Neural progenitor cell (in vitro differentiated cells): ENCODE measurements around the gene PTGDR2. TPM values are rescaled to one million over a fixed set of nuclear protein-coding genes. Genes with fewer than 3 reads are reported as not detected.

Source experiments
- DNase-seq: peaks from one replicate; pipeline ENCODE4 v3.0.0-alpha.2; 2016; ENCODE audit warnings: low spot score
- H2AFZ ChIP-seq: fragments of 200-600 bp; sonication (generic); replicated peaks from 2 replicates; pipeline ENCODE4 v1.6.1; 2016; ENCODE audit warnings: antibody characterized with exemption
- H3F3A ChIP-seq: fragments of 200-600 bp; sonication (generic); 2 replicates; pipeline ENCODE4 v1.6.1; 2016; ENCODE audit warnings: antibody characterized with exemption, low read depth
- H3K27ac ChIP-seq: fragments of 200-600 bp; sonication (generic); 2 replicates; pipeline ENCODE4 v1.5.1; 2016; ENCODE audit warnings: mild to moderate bottlenecking
- H3K27me3 ChIP-seq: fragments of 200-600 bp; sonication (generic); 2 replicates; pipeline ENCODE4 v1.6.1; 2016; ENCODE audit warnings: mild to moderate bottlenecking, moderate library complexity
- H3K36me3 ChIP-seq: fragments of 200-600 bp; sonication (generic); 2 replicates; pipeline ENCODE4 v1.5.1; 2016
- H3K4me1 ChIP-seq: fragments of 200-600 bp; sonication (generic); 2 replicates; pipeline ENCODE4 v1.6.1; 2016; ENCODE audit warnings: mixed run types
- H3K4me2 ChIP-seq: fragments of 200-600 bp; sonication (generic); 2 replicates; pipeline ENCODE4 v1.6.1; 2016
- H3K4me3 ChIP-seq: fragments of 200-600 bp; sonication (generic); 2 replicates; pipeline ENCODE4 v1.5.1; 2016
- H3K79me2 ChIP-seq: fragments of 200-600 bp; sonication (generic); 2 replicates; pipeline ENCODE4 v1.6.1; 2016; ENCODE audit warnings: low read depth
- H3K9ac ChIP-seq: fragments of 200-600 bp; sonication (generic); 2 replicates; pipeline ENCODE4 v1.6.1; 2016
- H3K9me3 ChIP-seq: fragments of 200-600 bp; sonication (generic); 2 replicates; pipeline ENCODE4 v1.5.1; 2016; ENCODE audit warnings: low read depth
- H4K20me1 ChIP-seq: fragments of 200-600 bp; sonication (generic); 2 replicates; pipeline ENCODE4 v1.6.1; 2016; ENCODE audit warnings: low read depth
- H3K27ac Mint-ChIP-seq: 3 replicates; pipeline ENCODE4 v1.8.0; 2021; ENCODE audit warnings: mixed read lengths
- H3K27me3 Mint-ChIP-seq: 2 replicates; pipeline ENCODE4 v1.8.0; 2022; ENCODE audit warnings: low read depth, mild to moderate bottlenecking, inconsistent platforms, moderate library complexity, mixed read lengths; ENCODE audit not compliant: insufficient read depth
- H3K36me3 Mint-ChIP-seq: 3 replicates; pipeline ENCODE4 v1.8.0; 2021; ENCODE audit warnings: mixed read lengths
- H3K4me1 Mint-ChIP-seq: 3 replicates; pipeline ENCODE4 v1.8.0; 2021; ENCODE audit warnings: mixed read lengths
- H3K4me3 Mint-ChIP-seq: 3 replicates; pipeline ENCODE4 v1.8.0; 2021; ENCODE audit warnings: mild to moderate bottlenecking, moderate library complexity, mixed read lengths
- H3K9me3 Mint-ChIP-seq: 3 replicates; pipeline ENCODE4 v1.8.0; 2020; ENCODE audit warnings: mixed read lengths
- CTCF ChIP-seq: fragments of 200-600 bp; sonication (generic); IDR thresholded peaks from 2 replicates; pipeline ENCODE4 v1.5.1; 2017; ENCODE audit warnings: antibody characterized with exemption, mild to moderate bottlenecking
- EZH2 ChIP-seq: fragments of 200-600 bp; sonication (generic); IDR thresholded peaks from 2 replicates; pipeline ENCODE4 v1.6.1; 2017; ENCODE audit warnings: antibody characterized with exemption, mild to moderate bottlenecking, moderate library complexity
- EZH2phosphoT487 ChIP-seq: fragments of 200-600 bp; sonication (generic); IDR thresholded peaks from 2 replicates; pipeline ENCODE4 v1.6.1; 2017; ENCODE audit warnings: antibody characterized with exemption
- total RNA-seq: library from RNA; depleted of rRNA; stranded (reverse); fragments of >200 nt; gene quantifications from 2 replicates; pipeline ENCODE4 v1.2.3, GENCODE V29; 2015; ENCODE audit warnings: low replicate concordance

Gene PTGDR2
- total RNA-seq, 1 donor from 2014 or later: not detected

- DNase-seq: no peak
Measured at GRCh38 chr11:60872124-60872960, 16.6 kb upstream of the PTGDR2 start.

GRCh38 chr11:60871378-60872061 is 15.8 kb upstream of the PTGDR2 start:
- no peaks in the 10 kb centered on the region for H3K9me3 Mint-ChIP-seq
- no peak overlapping the region for H3K27ac ChIP-seq
- H3K27me3 ChIP-seq: no peaks in the 10 kb centered on the region
- H3K36me3 Mint-ChIP-seq: no peaks in the 10 kb centered on the region
- H3K4me3 Mint-ChIP-seq: no peak overlapping the region
- H3K4me1 Mint-ChIP-seq: peaks cover 6% of the 10 kb centered on the region
- H2AFZ ChIP-seq: no peak overlapping the region
- H3K36me3 ChIP-seq: no peaks in the 10 kb centered on the region
- no peaks in the 10 kb centered on the region for H3K9me3 ChIP-seq
- H3F3A ChIP-seq: no peaks in the 10 kb centered on the region
- H3K4me2 ChIP-seq: no peak overlapping the region
- TF ChIP-seq EZH2 (no peak), CTCF (no peak), EZH2phosphoT487 (no peak)
- no peak overlapping the region for H3K27ac Mint-ChIP-seq
- H3K4me3 ChIP-seq: no peak overlapping the region
- H3K79me2 ChIP-seq: no peaks in the 10 kb centered on the region
- DNase-seq: no peak
- peaks cover 4% of the 10 kb centered on the region for H3K27me3 Mint-ChIP-seq
- no peaks in the 10 kb centered on the region for H3K4me1 ChIP-seq
- H4K20me1 ChIP-seq: no peaks in the 10 kb centered on the region
- H3K9ac ChIP-seq: no peak overlapping the region

More at GRCh38 chr11:60872124-60872960, 16.6 kb upstream of the PTGDR2 start:
- Histone ChIP-seq H3K27me3 (no peaks in the 10 kb centered on the region), H3K4me1 (no peaks in the 10 kb centered on the region), H2AFZ (no peak overlapping the region), H3K36me3 (no peaks in the 10 kb centered on the region), H3K9me3 (no peaks in the 10 kb centered on the region), H4K20me1 (no peaks in the 10 kb centered on the region), H3K27ac (no peak overlapping the region), H3K9ac (no peak overlapping the region), H3K4me2 (no peak overlapping the region), H3K4me3 (no peak overlapping the region), H3F3A (no peaks in the 10 kb centered on the region), H3K79me2 (no peaks in the 10 kb centered on the region)
- no peak for TF ChIP-seq EZH2
- TF ChIP-seq EZH2phosphoT487: no peak
- TF ChIP-seq CTCF: no peak
- Mint-ChIP-seq H3K4me3 (no peak overlapping the region), H3K27me3 (peaks cover 4% of the 10 kb centered on the region), H3K36me3 (no peaks in the 10 kb centered on the region), H3K9me3 (no peaks in the 10 kb centered on the region), H3K27ac (no peak overlapping the region), H3K4me1 (peaks cover 6% of the 10 kb centered on the region)

GRCh38 chr11:60870733-60871377 is 15.1 kb upstream of the PTGDR2 start:
- H3K27me3 ChIP-seq: no peaks in the 10 kb centered on the region
- no peak overlapping the region for H3K4me2 ChIP-seq
- H3K79me2 ChIP-seq: no peaks in the 10 kb centered on the region
- Mint-ChIP-seq H3K27me3 (peaks cover 4% of the 10 kb centered on the region), H3K4me1 (peaks cover 6% of the 10 kb centered on the region), H3K4me3 (no peak overlapping the region), H3K9me3 (no peaks in the 10 kb centered on the region), H3K27ac (no peak overlapping the region), H3K36me3 (no peaks in the 10 kb centered on the region)
- no peaks in the 10 kb centered on the region for H3K4me1 ChIP-seq
- H3K36me3 ChIP-seq: no peaks in the 10 kb centered on the region
- H2AFZ ChIP-seq: no peak overlapping the region
- no peak overlapping the region for H3K4me3 ChIP-seq
- H3K9me3 ChIP-seq: no peaks in the 10 kb centered on the region
- no peaks in the 10 kb centered on the region for H4K20me1 ChIP-seq
- TF ChIP-seq EZH2 (no peak), EZH2phosphoT487 (no peak), CTCF (no peak)
- H3F3A ChIP-seq: no peaks in the 10 kb centered on the region
- no peak for DNase-seq
- no peak overlapping the region for H3K27ac ChIP-seq
- no peak overlapping the region for H3K9ac ChIP-seq
